T1000 (cell line): ENCODE measurements around the gene PERCC1.

Experiments
- DNase-seq: peaks from one replicate; lab custom pipeline; 2025; ENCODE audit warnings: mixed read lengths; lab: John Stamatoyannopoulos, UW

PERCC1 gene

GRCh38 chr16:1430759-1431496 is at the start of gene PERCC1:
Gene PERCC1, plus strand, starts transcription at chr16:1431078. Its CDS starts 1,516 bp downstream, at chr16:1432594.
- no peak for DNase-seq

DNA sequence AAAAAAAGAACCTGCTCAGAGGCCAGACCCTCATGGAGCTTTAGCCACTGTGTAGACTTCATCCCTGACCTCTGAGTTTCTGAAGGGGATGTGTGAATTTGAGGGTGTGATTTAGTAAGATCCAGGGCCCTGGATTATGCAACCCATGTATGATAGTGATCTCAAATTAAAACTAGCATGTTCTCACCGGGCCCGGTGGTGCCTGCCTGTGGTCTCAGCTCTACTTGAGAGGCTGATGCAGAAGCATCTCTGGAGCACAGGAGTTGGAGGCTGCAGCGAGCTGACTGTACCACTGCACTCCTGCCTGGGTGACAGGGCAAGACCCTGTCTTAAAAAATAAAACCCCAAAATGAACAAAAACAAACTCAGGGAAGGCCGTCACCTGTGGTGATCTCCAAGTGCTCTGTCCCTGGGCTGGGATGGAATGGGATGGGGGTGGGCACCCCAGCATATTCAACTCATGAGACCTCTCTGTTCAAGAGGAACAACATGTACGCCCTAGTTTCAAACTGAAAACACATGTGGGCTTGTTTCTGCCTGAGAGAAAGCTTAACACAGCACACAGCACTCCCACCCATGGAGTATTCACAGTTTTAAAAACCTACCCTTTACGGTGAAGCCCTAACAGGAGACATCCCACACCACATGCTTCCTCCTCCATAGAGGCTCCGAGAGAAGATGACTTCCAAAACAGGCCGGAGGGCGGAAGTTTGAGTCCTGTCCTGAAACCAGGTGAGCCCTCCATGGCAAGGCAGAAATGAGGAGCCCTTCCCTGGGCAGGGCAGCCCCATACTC is 49.1 kb upstream of the PERCC1 start:
- no peak for DNase-seq

DNA sequence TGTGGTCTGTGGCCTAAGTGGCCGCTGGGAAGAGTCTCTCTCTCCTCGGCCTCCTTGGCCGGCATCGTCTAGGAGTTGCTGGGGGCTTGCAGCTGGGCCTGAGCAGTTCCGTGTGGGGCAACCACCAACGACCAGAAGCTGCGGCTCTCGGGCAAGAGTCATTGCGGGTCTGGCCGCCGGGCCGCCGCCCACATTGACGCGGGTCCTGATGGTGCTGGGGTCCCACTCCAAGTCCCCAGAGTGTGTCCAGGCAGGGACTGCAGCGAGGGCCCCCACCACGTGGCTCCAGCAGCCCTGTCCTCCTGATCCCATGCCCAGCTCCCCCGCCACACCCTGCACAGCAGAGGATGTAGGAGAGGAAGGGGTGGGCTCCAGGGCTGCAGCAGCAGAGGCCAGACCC is 47.3 kb upstream of the PERCC1 start:
- no peak for DNase-seq

- DNase-seq = no peak
These were observed 45.6 kb upstream of the PERCC1 start for GRCh38 chr16:1385232-1385631.

- no peak for DNase-seq
These were observed 43.5 kb upstream of the PERCC1 start for GRCh38 chr16:1387331-1387730.

DNA sequence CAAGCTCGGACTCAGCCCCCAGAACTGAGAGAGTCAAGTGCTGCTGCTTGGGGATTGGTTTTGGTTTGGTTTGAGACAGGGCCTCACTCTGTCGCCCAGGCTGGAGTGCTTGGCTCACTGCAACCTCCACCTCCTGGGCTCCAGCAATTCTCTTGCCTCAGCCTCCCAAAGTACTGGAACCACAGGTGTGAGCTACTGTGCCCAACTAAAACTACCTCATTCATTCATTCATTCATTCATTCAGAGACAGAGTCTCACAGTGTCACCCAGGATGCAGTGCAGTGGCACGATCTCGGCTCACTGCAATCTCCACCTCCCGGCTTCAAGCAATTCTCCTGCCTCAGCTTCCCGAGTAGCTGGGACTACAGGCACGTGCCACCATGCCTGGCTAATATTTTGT is 41.1 kb upstream of the PERCC1 start:
- no peak for DNase-seq

DNA sequence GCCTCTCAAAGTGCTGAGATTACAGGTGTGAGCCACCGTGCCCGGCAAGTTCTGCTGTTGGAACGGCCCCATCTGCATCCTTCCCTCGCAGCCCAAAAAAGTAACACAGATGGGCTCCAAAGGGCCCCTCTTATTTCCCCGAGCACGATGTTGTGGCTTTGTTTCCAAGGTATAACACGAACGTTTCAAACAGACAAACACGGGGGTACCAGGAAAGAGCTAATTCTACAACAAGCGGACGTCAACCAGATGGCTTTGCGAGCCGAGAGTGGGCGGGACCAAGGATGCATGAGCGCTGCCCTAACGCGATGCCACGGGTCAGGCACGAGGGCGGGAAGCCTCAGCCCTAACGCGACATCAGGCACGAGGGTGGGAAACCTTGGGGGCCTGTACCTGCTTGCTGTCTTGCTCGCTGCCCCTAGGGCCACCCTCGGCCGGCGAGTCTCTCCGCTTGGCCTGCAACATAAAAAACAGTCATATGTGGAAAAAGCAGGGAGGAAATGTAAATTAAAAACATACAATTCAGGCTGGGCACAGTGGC is 40.6 kb upstream of the PERCC1 start:
- DNase-seq = no peak

DNA sequence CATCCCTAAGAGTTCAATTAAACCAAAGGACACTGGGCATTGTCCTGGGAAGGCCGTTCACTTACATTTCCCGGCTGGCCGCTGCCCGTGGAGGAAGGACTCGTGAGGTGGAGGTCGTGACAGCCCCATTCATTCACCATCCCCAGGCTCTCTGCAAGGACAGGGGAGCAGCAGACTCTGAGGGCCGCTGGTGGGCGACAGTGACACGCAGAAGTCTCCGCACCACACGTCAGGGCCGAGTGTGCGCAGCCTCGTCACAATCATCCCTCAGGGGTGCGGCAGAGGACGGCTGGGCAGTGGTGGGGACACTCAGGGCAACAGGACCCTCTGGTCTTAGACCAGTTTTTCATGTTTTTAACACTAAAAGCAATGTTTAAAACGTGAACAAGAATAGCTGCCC is 38.1 kb upstream of the PERCC1 start:
- DNase-seq = no peak

DNA sequence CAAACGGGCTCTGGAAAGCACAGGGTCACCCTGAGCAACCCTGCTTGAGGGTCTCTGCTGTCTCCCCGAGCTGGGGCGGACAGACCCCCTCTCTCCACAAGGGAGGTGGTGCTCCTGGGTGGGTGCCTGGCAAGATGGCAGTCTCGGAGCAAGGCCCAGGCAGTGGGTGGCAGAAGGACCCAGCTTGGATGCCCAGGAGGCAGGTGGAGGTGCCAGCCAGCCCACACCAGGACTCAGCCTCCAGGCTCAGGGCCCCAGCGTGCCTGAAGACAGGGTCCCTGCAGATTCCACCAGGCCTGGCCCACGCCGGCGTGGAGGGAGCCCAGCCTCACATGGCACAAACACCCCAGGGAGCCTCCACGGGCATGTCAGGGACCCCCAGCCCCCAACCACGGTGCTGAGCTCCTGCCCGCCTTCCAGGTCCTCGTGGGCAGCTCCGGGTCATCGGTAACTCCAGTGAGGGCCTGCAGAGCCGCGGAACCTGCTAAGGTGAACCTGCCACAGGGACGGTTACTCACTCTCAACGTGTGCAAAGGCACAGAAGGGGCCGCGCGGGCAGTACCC is 37.2 kb upstream of the PERCC1 start:
- no peak for DNase-seq

DNA sequence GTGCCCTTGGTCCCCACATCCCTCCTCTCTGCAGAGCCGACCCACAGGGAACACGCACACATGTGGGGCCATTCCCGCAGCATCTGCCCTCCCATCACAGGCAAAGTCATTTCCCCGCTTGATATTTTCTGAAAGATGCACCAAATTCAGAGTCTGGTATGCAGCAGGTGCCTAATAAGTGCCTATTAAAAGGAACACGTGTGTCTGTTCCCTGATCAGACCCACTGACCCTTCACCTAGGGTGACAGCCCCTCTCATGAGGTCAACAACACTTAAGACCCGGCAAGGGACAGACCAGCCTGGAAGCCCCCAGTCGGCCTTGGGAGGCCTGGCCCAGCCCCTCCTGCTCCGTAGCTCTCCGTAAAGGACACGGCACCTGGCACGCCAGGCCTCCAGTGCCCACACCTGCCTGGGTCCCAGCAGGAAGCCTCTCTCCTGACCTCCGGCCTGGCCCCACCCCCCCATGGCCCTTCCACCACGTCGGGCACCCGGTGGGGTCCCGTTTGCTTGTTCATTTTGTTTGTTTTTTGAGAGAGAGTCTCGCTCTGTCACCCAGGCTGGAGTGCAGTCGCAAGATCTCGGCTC is 36.4 kb upstream of the PERCC1 start:
- DNase-seq = no peak

GRCh38 chr16:1395444-1396031 is 35.3 kb upstream of the PERCC1 start:
- DNase-seq = no peak

DNA sequence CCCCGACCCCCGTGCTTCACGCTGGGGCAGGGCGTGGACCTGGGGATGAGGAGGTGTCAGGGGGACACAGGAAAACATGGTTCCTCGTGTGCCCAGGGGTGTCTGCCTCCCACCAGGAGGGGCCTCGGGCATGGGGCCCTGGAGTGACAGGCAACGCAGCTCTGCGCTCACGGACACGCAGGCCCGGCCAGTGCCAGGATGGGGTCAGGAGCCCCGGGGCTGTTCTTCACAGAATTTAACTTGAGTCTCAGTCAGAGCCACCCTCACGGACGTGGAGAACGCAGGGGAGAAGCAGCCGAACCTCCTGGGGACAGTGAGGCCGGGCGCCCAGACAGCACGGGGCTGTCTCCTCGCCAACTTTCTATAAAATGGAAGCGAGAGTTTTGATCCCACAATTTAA is 33.1 kb upstream of the PERCC1 start:
- DNase-seq = no peak

GRCh38 chr16:1398351-1398750 is 32.5 kb upstream of the PERCC1 start:
- DNase-seq = no peak

DNA sequence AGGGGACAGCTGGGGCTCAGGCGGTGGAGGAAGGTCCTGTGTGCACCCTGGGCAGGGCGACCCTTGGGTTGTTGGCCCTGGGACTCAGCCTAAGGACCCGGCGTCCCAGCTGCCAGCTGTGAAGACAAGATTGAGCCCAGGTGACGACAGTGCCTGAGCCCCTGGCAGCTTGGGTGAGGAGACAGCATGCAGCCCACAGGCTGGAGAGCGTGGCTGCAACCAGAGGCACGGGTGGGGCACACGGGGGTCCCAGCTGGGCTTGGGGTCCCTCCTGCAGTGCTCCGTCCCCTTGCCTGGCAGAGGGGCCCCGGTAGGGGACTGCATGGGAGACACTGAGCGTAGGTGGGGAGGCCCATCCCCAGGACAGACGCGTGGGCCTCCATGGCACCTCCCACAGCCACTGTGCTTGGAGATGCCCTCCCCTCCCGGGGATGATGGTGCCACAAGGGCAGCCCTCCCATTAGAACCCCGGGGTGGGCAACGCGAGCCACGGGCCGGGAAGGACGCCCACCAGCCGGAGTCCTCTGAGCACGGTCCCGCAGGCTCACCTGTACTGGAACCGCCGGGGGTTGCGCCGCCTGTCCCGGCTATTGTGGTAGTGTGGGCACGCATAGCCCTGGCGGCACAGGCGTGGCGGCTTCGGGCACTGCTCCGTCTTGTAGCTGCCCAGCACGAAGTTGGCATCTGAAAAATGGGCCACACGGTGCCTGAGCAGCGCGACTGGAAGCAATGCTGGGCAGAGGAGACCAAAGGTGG is 31.9 kb upstream of the PERCC1 start:
- no peak for DNase-seq

DNA sequence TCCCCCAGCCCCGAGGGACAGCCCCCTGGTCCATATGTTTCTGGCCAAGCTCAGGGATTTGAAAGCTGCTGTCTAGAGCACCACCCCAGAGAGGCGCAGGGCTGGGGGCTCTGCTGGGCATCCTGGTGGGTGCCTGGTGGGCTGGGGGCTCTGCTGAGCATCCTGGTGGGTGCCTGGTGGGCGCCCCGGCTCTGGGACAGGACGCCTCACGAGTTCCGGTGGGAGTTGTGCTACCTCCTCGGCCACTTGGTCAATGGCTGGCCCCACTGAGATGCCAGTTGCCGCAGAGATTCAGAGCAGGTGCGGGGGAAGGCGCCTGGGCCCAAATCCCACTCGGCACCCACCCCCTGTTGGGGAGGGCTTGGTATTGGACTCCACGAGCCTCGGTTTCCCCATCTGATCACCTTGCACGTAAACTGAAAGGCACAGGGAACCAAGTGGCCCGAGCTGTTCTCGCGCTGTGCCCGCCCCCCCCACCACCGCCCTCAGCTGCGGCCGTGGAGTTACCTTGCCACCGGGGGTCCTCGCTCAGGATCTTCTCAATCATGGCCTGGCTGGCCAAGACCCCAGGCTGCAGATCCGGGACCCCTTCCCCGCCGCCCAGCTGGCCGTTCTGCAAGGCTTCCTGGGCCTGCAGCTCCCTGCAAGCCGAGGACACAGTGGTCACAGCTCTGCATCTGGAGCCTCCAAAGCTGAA is 29.7 kb upstream of the PERCC1 start:
- DNase-seq = no peak

DNA sequence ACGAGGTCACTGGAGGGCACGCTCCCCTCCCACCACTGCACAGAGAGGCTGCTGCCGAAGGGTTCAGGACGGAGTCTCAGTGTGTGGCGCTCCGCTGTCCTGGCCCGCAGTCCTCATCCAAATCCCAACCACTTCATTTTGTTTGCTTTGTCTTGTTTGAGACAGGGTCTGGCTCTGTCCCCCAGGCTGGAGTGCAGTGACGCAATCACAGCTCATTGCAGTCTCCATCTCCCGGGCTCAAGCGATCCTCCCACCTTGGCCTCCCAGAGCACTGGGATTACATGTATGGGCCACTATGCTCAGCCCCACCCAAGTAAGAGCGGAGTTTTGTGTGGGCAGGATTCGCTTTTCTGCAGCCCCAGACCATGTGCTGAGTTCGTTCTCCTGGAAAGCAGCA is 29.1 kb upstream of the PERCC1 start:
- DNase-seq = no peak

DNA sequence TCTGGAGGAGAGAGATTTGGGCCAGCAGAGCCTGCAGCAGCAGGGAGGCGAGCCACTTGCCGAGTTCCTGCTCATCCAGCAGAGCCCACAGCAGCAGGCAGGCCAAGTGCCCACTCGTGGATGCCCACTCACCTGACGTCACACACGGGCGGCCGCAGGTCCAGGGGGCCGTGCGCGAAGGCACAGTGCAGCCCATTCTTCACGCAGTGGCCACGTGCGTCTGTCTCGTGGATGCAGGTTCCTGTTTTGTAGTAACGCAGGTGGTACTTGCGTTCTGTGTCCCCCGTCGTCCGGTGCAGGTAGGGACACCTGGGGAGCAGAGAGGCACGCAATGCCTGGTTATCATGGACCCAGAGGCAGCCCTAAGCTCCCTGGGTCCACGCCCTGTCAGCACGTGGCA is 27.8 kb upstream of the PERCC1 start:
- DNase-seq = no peak

GRCh38 chr16:1403733-1404132 is 27.1 kb upstream of the PERCC1 start:
- DNase-seq = no peak

GRCh38 chr16:1407753-1408152 is 23.1 kb upstream of the PERCC1 start:
- DNase-seq = no peak

GRCh38 chr16:1408171-1408837 is 22.6 kb upstream of the PERCC1 start:
- peak; percentile 93 for DNase-seq
